ENCODE data around the gene SLC6A6.

The SLC6A6 gene

DNA sequence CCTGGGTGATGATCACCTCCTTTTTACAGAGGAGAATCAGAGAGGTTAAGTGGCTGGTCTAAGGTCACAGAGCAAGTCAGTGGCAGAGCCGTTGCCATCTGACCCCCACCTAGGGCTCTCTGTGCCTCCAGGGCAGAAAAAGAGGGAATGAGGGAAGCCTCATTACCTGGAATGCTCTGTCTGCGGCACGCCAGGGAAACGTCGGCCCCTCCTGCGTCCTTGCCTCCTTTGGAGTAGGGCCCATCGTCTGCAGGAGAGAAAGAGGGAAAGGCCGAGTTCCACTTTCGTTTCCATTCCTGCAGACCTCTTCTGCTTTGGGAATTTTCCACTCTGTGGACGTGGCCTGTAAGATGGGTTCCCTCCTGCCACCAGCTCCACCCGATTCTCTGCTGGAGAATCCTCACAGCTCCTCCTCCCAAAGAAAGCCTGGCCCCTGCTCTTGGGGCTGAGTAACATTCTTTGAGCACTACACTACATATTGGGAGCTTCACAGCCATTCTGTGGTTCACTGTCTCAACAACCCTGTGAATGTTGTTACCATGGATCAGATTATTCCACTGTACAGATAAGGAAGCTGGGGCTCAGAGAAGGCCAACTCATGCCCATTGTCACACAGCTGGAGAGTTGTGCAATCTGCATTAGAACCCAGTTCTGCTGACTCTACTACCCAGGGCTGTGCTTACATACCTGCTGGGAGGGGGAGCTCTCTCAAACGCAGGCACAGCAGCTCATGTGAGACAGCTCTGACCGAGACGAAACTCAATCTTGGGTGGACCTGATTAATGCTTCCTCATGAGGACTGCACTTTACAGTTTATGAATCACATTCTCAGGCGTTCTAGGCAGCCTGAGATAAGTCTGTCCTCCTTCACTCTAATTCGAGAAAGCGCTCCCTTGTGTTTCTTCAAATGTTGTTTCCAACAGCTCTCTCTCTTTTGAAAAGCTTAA, 123.6 kb downstream of the SLC6A6 start:
- no peak for DNase-seq

DNA sequence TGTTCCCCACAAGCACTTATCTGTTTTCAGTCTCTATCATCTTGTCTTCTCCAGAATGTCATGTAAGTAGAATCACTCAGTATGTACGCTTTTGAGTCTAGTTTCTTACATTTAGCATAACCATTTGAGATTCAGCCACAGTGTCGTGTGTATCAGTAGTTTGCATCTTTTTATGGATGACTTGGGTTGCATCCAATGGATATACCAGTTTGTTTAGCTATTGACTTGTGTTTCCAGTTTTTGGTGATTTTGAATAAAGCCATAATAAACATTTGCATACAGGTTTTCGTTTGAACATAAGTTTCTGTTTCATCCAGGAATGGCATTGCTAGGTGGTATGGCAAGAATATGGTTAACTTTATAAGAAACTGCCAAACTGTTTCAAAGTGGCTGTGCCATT, 125.7 kb downstream of the SLC6A6 start:
- no peak for DNase-seq

DNA sequence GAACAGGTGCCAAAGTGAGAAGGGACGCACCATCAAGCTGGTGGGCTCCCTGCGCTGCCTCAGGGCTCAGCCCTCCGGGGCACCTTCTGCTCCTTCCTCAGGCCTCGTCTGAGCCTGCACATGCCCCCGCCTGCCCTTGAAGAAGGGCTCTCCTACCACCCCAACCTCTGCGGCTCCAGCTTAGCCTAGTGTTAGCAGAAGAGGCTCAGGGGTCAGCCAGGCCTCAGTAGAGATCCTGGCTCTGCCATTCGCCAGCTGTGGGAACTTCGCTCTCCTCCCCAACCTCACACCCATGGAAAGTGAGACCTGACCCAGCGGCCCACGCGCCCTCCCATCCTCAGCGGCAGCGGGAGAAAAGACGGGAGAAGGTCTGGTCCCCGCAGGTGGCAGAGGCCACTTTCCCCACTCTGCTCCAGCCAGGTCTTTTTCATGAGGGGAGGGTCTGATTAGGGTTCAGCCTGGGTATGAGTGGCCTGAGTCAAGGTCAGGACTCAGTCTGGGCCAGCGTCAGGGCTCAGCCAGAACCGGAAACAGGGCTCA, 129.5 kb downstream of the SLC6A6 start:
- DNase-seq = no peak

DNA sequence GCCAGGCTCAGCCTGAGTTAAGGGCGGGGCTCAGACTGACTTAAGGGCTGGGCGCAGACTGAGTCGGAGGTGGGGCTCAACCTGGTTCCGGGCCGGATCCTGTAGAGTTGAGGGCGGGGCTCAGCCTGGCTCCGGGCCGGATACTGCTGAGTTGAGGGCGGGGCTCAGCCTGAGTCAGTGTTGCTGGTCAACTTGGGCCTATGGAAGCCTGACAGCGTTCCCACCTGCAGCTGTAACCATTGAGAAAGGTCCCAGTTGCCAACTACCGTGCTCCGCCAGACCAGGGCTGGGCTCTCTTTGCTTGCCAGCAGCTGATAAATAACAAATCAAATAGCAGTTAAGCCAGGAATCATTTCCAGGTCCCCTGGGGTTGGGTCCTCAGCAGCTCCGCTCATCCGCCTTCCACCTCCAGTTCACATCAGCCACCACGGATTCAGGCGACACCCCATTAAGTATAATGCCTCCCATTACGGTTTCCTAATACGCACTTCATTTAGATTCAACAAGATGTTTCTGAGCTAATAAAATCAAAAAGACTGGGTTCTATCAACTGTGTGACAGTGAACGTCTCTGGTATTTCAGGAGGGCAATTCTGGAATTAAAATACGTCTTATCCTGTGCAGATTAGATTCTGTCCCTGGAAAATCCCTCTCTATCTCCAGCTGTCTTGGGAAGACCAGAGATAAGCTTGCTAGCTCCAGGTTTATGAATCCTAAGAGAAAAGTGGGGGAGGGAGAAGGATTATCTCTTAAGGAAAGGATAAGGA, 130.5 kb downstream of the SLC6A6 start:
- no peak for DNase-seq

DNA sequence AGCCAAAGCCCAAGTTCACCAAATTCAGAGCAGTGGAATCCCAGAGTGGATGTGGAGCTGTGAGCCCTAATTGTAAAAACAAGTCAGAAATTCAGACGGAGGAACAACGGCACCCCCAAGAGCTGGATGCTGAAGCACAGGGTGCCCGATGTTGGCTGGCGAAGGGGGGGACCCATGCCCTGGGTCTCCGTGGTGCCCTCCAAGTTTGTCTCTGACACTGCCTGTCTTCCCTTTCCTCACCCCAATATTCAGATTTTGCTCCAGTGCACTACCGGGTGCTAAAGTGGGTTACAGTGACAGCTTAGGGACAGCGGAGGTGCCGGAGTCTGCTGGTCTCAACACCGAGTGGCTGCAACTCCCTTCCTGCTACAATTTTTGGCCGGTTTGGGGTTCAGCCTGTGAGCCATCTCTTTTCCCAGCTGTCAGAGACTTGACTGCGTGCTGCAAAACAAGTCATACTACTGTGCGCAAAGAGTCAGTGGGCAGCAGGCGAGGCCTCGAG, 131.1 kb downstream of the SLC6A6 start:
- no peak for DNase-seq

DNA sequence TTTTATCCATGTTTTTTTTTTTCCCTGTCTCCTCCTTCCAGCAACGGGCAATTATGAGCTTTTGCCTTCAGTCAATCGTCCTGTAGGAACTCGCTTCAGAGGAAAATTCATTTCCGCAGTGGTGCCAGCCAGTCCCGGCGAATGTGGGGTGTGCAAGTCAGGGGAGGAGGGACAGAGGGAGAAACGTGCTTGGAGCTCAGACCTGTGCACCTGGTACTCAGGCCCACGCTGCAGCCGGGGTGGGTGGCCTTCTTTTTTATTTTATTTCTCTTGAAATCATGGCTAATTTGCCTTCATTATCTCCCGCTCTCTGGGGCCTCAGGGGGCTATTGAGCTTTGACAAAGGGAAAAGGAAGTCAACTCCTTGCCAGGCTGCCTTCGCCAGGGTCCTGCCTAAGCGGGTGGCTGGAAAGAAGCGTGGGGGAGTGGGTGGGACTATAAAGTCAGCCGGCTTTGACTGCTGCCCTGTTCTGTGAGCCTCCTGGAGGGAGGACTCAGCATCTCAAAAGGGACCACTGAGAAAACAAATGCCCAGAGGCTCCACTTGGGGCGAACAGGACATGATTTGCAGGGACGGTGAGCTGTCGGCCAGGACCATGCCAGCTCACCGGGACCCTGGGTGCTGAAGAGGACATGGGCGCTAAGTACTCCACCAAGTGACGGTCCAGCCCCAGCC, 132.2 kb downstream of the SLC6A6 start:
- DNase-seq = no peak

DNA sequence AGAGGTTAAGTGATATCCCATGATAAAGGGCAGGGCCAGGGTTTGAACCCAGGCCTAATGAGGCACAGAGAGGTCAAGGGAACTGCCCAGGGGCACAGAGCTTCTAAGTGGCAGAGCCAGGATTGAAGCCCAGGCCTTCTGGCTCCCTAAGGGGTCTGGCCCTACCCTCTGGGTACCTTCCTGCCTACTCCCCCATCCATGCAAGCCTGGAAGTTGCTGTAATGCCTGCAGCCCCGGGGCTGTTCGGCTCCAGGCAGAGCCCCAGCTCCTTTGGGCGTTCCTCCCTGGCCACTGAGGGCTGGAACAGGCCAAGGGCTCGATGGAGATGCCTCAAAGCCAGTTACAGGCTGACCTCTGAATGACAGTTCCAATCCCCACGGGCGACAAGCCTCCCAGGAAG, 133.2 kb downstream of the SLC6A6 start:
- no peak for DNase-seq

DNA sequence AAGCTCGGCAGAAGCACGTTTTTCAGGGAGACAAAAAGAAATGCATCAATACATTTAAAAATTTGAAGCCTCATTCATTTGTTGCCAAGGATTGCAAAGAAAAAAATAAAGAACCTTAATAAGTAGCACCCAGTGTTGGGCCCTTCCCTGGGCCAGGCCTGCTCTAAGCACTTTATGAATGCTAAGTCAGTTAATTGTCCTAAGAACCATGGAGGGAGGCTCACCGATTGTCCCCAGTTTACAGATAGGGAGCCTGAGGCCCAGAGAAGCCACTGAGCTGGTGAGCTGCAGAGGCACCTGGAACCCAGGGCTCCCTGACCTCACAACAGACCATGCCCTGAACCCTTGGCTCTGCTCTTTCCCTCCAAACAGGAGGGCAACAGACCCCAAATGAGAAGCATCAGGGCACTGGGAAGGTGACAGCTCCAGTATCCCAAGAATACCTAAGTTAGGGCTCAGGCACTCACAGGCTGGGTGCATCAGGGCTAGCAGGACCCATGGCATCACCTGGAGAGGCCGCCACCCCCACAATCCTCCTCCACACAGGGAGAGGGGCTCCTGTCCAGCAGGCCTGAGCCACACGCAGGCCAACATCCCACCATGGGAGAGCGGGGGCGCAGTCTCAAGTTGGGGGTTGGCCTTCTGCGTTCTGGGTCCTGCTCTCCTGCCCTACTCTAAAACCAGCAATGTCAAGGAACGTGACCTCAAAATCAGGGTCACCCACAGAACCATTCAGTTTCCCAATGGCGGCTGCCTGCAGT, 133.8 kb downstream of the SLC6A6 start:
- no peak for DNase-seq

DNA sequence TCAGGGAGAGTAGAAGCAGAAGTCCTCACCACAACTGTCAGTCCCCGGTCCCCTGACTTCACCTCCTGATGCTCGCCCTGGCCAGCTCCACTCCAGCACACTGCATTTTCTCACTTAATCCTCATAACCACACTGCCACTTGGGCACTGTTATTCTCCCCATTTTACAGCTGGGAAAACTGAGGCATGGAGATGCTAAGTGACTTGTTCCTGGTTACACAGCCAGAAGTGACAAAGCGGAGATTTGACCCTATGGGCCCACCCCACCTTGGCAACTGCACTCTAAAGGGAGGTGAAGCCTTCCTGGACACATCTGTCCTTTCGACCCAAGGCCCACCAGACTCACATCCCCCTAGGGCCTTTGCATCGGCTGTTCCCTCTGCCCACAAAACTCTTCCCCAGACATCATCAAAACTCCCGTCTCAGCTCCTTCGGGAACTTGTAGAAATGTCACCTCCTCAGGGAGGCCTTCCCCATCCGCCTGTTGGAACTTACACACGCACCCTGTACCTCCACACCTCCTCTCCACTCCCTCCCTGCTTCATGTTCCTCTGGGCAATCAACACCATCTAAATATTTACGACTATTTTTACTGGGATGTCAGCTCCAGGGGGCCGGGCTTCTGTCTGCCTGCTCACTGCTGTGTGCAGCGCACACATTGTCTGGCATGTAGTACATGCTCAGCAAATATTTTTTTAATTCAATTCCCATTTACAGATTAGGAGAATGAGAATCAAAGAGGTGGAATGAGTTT, 134.6 kb downstream of the SLC6A6 start:
- no peak for DNase-seq

DNA sequence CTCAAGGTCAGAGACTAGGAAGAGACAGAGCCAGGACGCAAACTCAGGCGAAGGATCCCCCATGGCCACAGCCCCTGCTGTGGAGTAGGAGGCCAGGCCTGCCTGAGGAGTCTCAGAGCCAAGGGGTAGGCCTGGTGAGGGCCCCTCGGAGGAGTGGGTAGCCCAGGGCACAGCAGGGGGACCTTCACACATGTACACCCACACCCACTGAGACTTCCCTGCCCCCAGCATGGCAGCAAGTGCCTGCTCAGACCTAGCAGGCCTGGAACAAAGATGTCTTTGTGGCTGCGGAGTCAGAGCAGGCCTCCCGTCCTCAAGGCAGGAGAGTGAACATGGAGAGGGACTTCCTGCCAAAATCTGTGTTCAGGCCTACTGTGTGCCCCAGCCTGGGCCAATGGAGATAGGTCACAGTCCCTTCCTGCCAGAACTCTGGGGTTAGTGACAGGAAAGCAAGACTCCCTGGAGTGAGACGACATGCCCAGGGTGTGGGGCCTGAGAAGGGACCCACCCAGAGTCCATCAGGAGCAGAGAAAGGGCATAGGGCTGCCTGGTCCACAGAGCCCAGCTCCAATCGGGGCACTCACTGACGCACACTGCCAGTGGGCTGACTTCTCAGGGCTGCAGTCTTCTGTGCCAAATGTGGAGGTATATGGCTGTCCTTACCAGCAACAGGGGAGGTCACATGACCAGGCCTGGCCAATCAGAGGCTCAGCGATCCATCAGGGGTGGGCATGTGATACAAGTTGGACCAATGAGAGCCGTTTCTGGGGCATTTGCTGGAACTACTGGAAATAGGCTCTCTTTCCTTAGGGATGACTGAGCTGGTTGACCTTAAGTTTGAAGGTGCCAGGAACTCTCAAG, 135.4 kb downstream of the SLC6A6 start:
- DNase-seq = no peak

DNA sequence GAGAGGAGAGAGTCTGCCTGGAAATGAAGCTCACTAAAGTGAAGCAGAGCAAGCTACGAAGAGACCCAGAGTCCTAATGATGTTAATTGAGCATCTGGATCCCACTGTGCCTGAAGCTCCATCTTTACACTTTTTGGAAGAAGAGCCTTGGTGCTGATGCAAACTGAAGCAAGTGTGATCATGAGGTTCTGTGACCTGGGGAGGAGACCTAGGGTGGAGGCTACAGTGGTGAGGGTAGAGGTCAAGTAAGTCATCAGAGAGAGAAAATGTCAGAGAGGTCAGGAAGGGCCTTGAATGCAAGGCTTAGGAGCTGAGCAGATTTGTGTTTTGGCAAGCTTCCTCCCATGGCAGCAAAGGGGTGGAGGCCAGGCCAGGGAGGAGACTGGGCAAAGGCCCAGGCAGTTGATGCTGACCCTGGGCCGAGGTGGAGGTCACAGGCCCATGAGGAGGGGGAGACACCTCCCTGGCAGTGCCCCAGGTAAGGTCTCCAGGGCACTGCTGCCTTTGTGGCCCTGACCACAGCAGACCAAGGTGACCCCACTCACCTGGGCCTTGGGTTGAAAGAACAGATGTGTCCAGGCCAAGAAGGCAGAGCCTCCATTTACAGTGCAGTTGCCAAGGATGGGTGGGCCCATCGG, 136.2 kb downstream of the SLC6A6 start:
- no peak for DNase-seq
